Measurements from ENCODE around the gene KCNQ5.

- TF ChIP-seq CTCF (IDR thresholded peaks at IDR 0.05) (no peak), POLR2A (IDR thresholded peaks at IDR 0.05) (no peak)
Measured at GRCh38 chr6:72674842-72675241, 53.0 kb downstream of the KCNQ5 start.
